ENCODE results near the gene WDR1.

DNA sequence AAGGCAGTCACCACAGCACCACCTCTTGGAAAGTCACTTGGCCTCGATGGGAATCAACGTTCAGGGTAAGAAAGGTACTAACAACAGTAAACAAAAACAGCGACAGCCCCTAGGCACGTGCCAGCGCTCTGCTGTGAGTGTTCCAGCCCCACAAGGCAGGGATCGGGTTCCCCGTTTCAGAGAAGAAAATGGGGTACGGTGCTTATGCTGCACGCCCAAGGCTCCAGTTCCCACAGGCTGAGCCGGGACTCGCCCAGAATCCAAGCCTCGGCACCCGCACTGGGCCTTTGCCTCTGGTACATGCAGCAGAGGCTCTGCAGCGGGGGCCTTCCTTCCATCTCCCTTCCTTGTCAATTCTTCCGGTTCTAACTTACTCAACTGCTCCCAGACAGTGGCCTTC, 37.3 kb downstream of the WDR1 start:
- TF ChIP-seq EZH2 (IDR thresholded peaks at IDR 0.05; ENCODE audit: borderline replicate concordance, low read length): no peak
- TF ChIP-seq, protein P1, sequence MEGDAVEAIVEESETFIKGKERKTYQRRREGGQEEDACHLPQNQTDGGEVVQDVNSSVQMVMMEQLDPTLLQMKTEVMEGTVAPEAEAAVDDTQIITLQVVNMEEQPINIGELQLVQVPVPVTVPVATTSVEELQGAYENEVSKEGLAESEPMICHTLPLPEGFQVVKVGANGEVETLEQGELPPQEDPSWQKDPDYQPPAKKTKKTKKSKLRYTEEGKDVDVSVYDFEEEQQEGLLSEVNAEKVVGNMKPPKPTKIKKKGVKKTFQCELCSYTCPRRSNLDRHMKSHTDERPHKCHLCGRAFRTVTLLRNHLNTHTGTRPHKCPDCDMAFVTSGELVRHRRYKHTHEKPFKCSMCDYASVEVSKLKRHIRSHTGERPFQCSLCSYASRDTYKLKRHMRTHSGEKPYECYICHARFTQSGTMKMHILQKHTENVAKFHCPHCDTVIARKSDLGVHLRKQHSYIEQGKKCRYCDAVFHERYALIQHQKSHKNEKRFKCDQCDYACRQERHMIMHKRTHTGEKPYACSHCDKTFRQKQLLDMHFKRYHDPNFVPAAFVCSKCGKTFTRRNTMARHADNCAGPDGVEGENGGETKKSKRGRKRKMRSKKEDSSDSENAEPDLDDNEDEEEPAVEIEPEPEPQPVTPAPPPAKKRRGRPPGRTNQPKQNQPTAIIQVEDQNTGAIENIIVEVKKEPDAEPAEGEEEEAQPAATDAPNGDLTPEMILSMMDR (IDR thresholded peaks at IDR 0.05; ENCODE audit: low read length): no peak

All from OCI-LY1 (cell line).